HepG2 (cell line): ENCODE data around the gene TNKS1BP1. TPM values are rescaled to one million over a fixed set of nuclear protein-coding genes. Genes with fewer than 3 reads are reported as not detected.

Experiments
- AGO1 ChIP-seq: fragments of 200-400 bp; formaldehyde crosslinking; IDR thresholded peaks from 2 replicates; pipeline ENCODE4 v1.6.1; 2017; ENCODE audit warnings: mild to moderate bottlenecking, low read depth, low read length, moderate library complexity; ENCODE audit not compliant: poor library complexity, severe bottlenecking
- AKAP8 ChIP-seq: sonication (generic); formaldehyde crosslinking; IDR thresholded peaks from 2 replicates; pipeline ENCODE4 v1.5.1; 2020; ENCODE audit warnings: mild to moderate bottlenecking, missing genetic modification reagents
- CTCF ChIP-seq: sonication (generic); formaldehyde crosslinking; IDR thresholded peaks from 2 replicates; pipeline ENCODE4 v1.5.0; 2020; ENCODE audit warnings: mild to moderate bottlenecking, missing genetic modification reagents, moderate library complexity
- ERF ChIP-seq: IDR thresholded peaks from 2 replicates; pipeline ENCODE4 v1.6.1; 2018; ENCODE audit warnings: missing biosample characterization, missing genetic modification reagents
- GABPA ChIP-seq, 2 experiments: IDR thresholded peaks; 2 replicates each; pipeline ENCODE4 v1.6.1; 2011 to 2016; ENCODE audit warnings: low read depth in 2 of 2, low read length in 1 of 2, missing biosample characterization in 1 of 2, missing genetic modification characterization in 1 of 2
- HOXD1 ChIP-seq: sonication (generic); formaldehyde crosslinking; IDR thresholded peaks from 2 replicates; pipeline ENCODE4 v1.5.0; 2020; ENCODE audit warnings: missing genetic modification reagents
- IRF2 ChIP-seq: IDR thresholded peaks from 2 replicates; pipeline ENCODE4 v1.6.1; 2018; ENCODE audit warnings: missing genetic modification reagents, missing compliant biosample characterization
- MAFK ChIP-seq, 2 experiments: IDR thresholded peaks in 1 of 2; conservative IDR thresholded peaks in 1 of 2; 2 replicates each; pipeline ENCODE4 v1.6.1; 2011; ENCODE audit warnings: improper control_type of control experiment in 2 of 2, low read length in 2 of 2
- MEIS1 ChIP-seq: sonication (generic); formaldehyde crosslinking; IDR thresholded peaks from 2 replicates; pipeline ENCODE4 v1.9.0; 2021; ENCODE audit warnings: mild to moderate bottlenecking, missing genetic modification reagents, moderate library complexity, borderline replicate concordance
- NRL ChIP-seq: sonication (generic); formaldehyde crosslinking; IDR thresholded peaks from 2 replicates; pipeline ENCODE4 v1.5.0; 2020; ENCODE audit warnings: missing genetic modification reagents, mild to moderate bottlenecking, moderate library complexity, borderline replicate concordance
- RAD21 ChIP-seq: fragments of 450-650 bp; formaldehyde crosslinking; IDR thresholded peaks from 2 replicates; pipeline ENCODE4 v1.5.0; 2020; ENCODE audit warnings: mild to moderate bottlenecking
- SOX6 ChIP-seq, 2 experiments: fragments of 450-650 bp in 1 of 2; sonication (generic) in 1 of 2; formaldehyde crosslinking in 1 of 2; IDR thresholded peaks; 2 replicates each; pipeline versions ENCODE4 v1.4.0 to v1.6.1; 2017 to 2020; ENCODE audit warnings: antibody characterized with exemption in 1 of 2, mild to moderate bottlenecking in 1 of 2, missing genetic modification reagents in 1 of 2
- SSRP1 ChIP-seq: IDR thresholded peaks from 2 replicates; pipeline ENCODE4 v1.6.1; 2016; ENCODE audit warnings: control low read depth
- SUZ12 ChIP-seq: fragments of 150-350 bp; IDR thresholded peaks from 2 replicates; pipeline ENCODE4 v1.6.1; 2014; ENCODE audit warnings: low read depth, low read length
- TBX2 ChIP-seq: sonication (generic); formaldehyde crosslinking; IDR thresholded peaks from 2 replicates; pipeline ENCODE4 v1.5.0; 2020; ENCODE audit warnings: missing genetic modification reagents, mild to moderate bottlenecking, borderline replicate concordance
- TBX3 ChIP-seq: fragments of 450-650 bp; IDR thresholded peaks from 2 replicates; pipeline ENCODE4 v1.6.1; 2017; ENCODE audit warnings: antibody characterized with exemption, mild to moderate bottlenecking, inconsistent platforms, borderline replicate concordance
- THAP9 ChIP-seq: sonication (generic); formaldehyde crosslinking; IDR thresholded peaks from 2 replicates; pipeline ENCODE4; 2020; ENCODE audit warnings: missing genetic modification reagents, mild to moderate bottlenecking, borderline replicate concordance
- ZBTB7A ChIP-seq: sonication (generic); formaldehyde crosslinking; IDR thresholded peaks from 2 replicates; pipeline ENCODE4 v1.8.0; 2022; ENCODE audit warnings: mild to moderate bottlenecking, missing genetic modification reagents
- ZFP37 ChIP-seq: sonication (generic); formaldehyde crosslinking; IDR thresholded peaks from 2 replicates; pipeline ENCODE4 v1.4.0; 2020; ENCODE audit warnings: missing genetic modification reagents, borderline replicate concordance
- ZNF292 ChIP-seq: sonication (generic); formaldehyde crosslinking; IDR thresholded peaks from 2 replicates; pipeline ENCODE4 v1.8.1; 2022; ENCODE audit warnings: mild to moderate bottlenecking, low read depth, missing genetic modification reagents, borderline replicate concordance
- ZNF335 ChIP-seq: sonication (generic); formaldehyde crosslinking; IDR thresholded peaks from 2 replicates; pipeline ENCODE4 v1.4.0; 2020; ENCODE audit warnings: missing genetic modification reagents
- ZNF432 ChIP-seq: sonication (generic); formaldehyde crosslinking; IDR thresholded peaks from 2 replicates; pipeline ENCODE4 v1.5.0; 2020; ENCODE audit warnings: missing genetic modification reagents, mild to moderate bottlenecking, borderline replicate concordance
- ZNF484 ChIP-seq: sonication (generic); formaldehyde crosslinking; IDR thresholded peaks from 2 replicates; pipeline ENCODE4 v1.5.1; 2020; ENCODE audit warnings: mild to moderate bottlenecking, low read depth, missing genetic modification reagents, borderline replicate concordance
- ZNF530 ChIP-seq: sonication (generic); formaldehyde crosslinking; IDR thresholded peaks from 2 replicates; pipeline ENCODE4 v1.5.0; 2020; ENCODE audit warnings: low read depth, mild to moderate bottlenecking, missing genetic modification reagents
- ZSCAN30 ChIP-seq: sonication (generic); formaldehyde crosslinking; IDR thresholded peaks from 2 replicates; pipeline ENCODE4 v1.5.0; 2020; ENCODE audit warnings: mild to moderate bottlenecking, missing genetic modification reagents
- polyA plus RNA-seq, 8 experiments: library from polyadenylated mRNA; depleted of rRNA in 3 of 8; stranded (reverse) in 7 of 8; unstranded in 1 of 8; fragments of >200 nt; fragmentation: Illumina TruSeq in 4 of 8; extraction: Trizol in 4 of 8; gene quantifications; 2 replicates each; pipeline versions ENCODE4 v1.2.1 to v1.2.3, GENCODE V29; 2011 to 2016; ENCODE audit warnings: low read depth in 4 of 8, missing spikeins in 1 of 8, mixed read lengths in 1 of 8; ENCODE audit not compliant: insufficient read depth in 1 of 8
- total RNA-seq, 5 experiments: library from RNA; depleted of rRNA; stranded (reverse); fragments of >200 nt; fragmentation: Illumina TruSeq; extraction: Trizol; gene quantifications; 2 replicates each; pipeline ENCODE4 v1.2.3, GENCODE V29; 2016; ENCODE audit warnings: low read depth in 1 of 5

Gene TNKS1BP1
- total and polyA plus RNA-seq, 2 of the 13 experiments (the other 11 are each of a cell fraction or from before 2014, with no cell fraction given) = 13.7 to 15.0 TPM

- TF ChIP-seq MEIS1 (CRISPR knock-in tag) = 0 out of 2 replicates have a peak, but pooled peaks have one; percentile 37
- TF ChIP-seq SUZ12 = no peak
- TF ChIP-seq AGO1 = no peak
- TF ChIP-seq TBX3 = no peak
- TF ChIP-seq TBX2 (CRISPR knock-in tag) = 0 out of 2 replicates have a peak, but pooled peaks have one; percentile 46
- TF ChIP-seq ZSCAN30 (CRISPR knock-in tag) = no peak
- peak; percentile 52; the same call in 1 of the 2 replicates for TF ChIP-seq HOXD1 (CRISPR knock-in tag)
- TF ChIP-seq SOX6 (IDR thresholded peaks at IDR 0.05) = no peak
- 0 out of 2 replicates have a peak, but pooled peaks have one; percentile 12 for TF ChIP-seq SOX6 (CRISPR knock-in tag; IDR thresholded peaks at IDR 0.05)
- no peak for TF ChIP-seq ERF
- TF ChIP-seq SSRP1 (CRISPR knock-in tag) = no peak
- no peak for TF ChIP-seq GABPA (IDR thresholded peaks at IDR 0.05; ENCODE audit: low read depth, low read length)
- TF ChIP-seq GABPA (CRISPR knock-in tag; IDR thresholded peaks at IDR 0.05; ENCODE audit: low read depth) = no peak
- no peak for TF ChIP-seq MAFK (conservative IDR thresholded peaks at IDR 0.05 in 1 of 2, IDR thresholded peaks at IDR 0.05 in 1 of 2; ENCODE audit: low read length in 2 of 2)
- TF ChIP-seq ZNF432 (CRISPR knock-in tag) = no peak
- TF ChIP-seq ZNF335 (CRISPR knock-in tag) = no peak
- TF ChIP-seq ZFP37 (CRISPR knock-in tag) = no peak
- peak; percentile 83 for TF ChIP-seq CTCF
- TF ChIP-seq ZBTB7A (CRISPR knock-in tag) = 0 out of 2 replicates have a peak, but pooled peaks have one; percentile 39
- TF ChIP-seq NRL (CRISPR knock-in tag) = peak; percentile 45; the same call in 1 of the 2 replicates
- TF ChIP-seq IRF2 (CRISPR knock-in tag) = no peak
- TF ChIP-seq ZNF530 (CRISPR knock-in tag) = no peak
- peak; percentile 31; the same call in 1 of the 2 replicates for TF ChIP-seq RAD21 (CRISPR knock-in tag)
- no peak for TF ChIP-seq AKAP8
- TF ChIP-seq ZNF484 (CRISPR knock-in tag) = no peak
- no peak for TF ChIP-seq THAP9 (CRISPR knock-in tag)
- peak; percentile 21; the same call in 1 of the 2 replicates for TF ChIP-seq ZNF292
Measured at GRCh38 chr11:57340039-57340615, 15.4 kb upstream of the TNKS1BP1 start (continued).
